NCI-H524 (cell line): ENCODE results near the gene TRMT61B.

Source experiments
- DNase-seq, 2 experiments: peaks; one replicate each; lab custom pipeline; 2025; lab: John Stamatoyannopoulos, UW

Gene TRMT61B

DNA sequence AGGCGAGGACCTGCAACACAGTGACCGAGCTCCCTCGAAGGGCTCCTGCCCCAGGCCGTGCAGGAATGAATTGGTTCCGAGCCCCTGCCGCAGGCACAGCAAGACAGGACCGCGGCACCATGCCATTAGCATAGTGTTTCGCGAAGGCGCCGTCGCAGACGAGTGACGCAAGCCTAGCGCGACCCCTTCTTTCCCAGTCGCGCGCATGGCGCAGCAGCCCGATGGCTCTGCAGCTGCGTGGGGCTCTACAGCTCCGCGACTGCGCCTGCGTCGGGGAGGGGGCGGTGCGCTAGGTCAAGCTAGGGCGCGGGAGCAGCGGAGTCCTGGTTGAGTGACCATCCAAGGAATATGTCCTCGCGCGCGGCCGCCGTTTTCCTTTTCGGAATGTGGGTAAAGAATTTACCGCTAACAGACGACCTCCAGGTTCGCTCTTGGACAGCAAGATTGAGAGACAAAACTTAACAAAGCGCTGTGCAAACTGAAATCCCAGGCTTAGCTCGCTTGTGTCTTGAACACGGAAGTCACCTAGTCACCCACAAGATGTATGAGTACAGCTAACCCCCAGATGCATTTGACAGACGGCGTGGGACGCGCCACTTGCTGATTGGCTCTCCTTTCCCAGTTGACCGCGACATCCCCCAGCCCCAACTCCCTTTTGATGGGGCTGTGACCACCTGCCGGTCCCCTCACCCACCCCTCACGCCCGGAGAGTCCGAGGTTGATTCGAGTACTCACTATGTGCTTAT lies at the start of gene TRMT61B:
Gene TRMT61B (minus strand): TSS at position 164 of the 746 bp plus-strand sequence. CDS start 32 bp downstream, at position 132.
- peak; percentile 87 to 94 for DNase-seq

DNA sequence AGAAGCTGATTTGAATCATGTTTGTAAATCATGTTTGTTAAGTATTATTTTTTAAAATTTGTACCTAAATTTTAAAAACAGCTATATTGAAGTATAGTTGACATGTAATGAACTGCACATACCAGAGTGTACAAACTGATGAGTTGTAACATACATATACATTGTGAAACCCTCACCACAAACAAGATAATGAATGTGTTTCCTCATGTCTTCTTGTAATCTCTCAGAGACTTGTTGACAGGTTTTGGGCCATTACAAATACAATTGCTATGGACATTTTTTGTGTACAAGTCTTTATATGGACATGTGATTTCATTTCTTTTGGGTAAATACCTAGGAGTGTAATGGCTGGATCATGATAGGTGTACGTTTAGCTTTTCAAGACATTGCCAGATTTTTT lies 45.8 kb upstream of the TRMT61B start:
- DNase-seq = no peak

- no peak for DNase-seq
Measured at GRCh38 chr2:28909655-28910353, 39.7 kb upstream of the TRMT61B start.

- no peak for DNase-seq
Measured at GRCh38 chr2:28908172-28908571, 38.1 kb upstream of the TRMT61B start.

GRCh38 chr2:28906821-28907220 lies 36.7 kb upstream of the TRMT61B start:
- DNase-seq = no peak

DNA sequence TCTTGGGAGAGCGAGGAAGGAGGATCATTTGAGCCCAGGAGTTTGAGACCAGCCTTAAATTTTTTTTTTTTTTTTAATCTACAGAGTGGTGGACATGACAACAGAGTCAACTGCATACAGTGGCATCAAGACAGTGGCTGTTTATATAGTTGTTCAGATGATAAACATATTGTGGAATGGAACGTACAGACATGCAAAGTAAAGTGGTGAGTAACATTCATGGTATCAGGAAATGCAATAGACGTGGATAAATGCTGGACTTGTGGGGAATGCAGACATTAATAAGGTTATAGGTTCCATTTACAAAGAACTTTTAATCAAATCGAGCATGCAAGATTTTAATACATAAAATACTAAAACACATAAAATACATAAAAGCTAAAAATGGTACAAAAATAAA lies 36.3 kb upstream of the TRMT61B start:
- DNase-seq = no peak

GRCh38 chr2:28905533-28905932 lies 35.4 kb upstream of the TRMT61B start:
- DNase-seq = no peak

- DNase-seq = no peak
Measured at GRCh38 chr2:28904802-28905457, 34.8 kb upstream of the TRMT61B start.

DNA sequence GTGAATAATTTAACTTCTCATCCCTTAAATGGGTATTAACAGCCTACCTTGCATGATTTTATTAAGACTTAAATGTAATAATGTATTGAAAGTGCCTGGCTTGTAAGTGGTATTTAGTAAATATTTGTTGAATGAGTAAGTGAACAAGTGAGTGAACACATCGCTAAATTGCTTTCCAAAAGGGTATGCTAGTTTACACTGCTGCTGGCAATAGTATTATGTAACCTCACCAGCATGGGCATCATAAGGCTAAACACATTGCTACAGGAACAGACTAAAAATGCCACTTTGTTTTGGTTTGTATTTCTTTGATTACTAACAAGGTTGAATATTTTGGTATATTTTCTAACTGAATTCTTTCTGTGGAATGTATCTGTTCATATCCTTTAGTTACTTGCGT lies 34.2 kb upstream of the TRMT61B start:
- no peak for DNase-seq

- DNase-seq = no peak
Measured at GRCh38 chr2:28902584-28902983, 32.5 kb upstream of the TRMT61B start.

DNA sequence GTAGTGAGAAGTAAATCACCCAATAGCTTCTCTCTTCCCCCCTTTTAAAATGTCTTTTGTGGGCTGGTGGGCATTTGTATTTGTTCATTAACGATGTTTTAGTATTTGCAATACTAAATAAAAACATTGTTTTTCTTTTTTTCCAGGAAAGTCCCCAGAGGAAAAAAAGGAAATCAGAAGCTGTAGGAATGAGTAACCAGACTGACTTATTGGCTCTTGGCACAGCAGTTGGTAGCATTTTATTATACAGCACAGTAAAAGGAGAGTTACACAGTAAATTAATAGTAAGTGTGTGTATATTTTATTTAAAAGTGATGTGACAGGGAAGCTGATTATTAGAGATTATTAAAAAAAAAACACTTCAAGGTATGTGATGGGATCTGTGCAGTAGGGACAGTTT lies 31.7 kb upstream of the TRMT61B start:
- DNase-seq = no peak

DNA sequence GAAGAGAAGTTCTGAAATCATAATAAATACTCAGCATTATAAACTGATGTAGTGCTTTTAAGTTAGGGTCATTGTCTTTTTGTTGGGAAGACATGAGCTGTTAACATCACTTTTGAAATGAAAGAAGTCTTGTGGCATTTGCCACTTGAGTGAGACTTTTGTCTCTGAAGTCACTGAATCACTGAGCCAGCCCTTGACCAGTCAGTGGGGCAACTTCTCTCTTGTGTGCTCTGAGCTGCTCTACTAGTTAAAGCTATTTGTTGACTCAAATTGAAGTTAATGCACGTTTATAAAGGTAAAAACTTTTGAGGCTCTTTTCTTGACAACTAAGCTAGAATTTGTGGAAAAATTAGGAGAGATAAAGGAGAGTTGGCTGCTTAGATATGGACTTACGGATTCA lies 31.1 kb upstream of the TRMT61B start:
- no peak for DNase-seq

DNA sequence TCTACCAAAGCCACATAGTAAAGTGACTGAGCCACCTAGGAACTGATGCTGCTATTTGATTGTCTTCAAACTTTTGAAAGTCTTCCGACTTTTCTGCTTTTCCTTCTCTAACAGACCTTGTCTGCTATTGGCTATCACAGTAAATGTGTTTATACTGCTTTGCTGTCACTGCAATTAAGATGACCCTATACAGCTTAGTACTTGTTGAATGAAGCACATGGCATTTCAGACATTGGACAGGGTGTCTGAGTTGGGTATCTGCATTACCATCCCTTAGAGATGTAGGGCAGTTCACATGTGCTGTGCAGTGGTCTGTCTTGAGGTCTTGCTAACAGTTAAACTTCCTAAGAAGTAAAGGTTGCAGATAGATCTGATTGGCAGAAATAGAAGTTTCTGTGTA lies 27.9 kb upstream of the TRMT61B start:
- no peak for DNase-seq

DNA sequence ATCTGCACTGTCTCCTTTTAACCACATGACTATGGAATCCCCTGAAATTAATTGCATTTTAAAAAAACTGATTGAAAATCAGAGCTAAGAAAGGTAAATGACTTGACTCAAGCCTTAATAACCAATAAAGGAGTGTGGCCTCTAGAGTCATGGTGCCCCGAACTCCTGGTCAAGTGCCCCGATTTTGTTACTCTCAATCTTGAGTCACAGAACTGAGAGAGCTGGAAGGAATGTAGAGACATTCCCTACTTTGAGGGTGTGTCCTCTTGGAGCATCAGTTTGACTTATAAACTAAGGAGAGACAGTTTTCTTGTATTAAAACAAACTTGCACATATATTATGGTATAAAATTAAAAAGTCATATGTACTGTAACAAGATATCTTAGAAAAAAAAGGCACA lies 26.8 kb upstream of the TRMT61B start:
- no peak for DNase-seq

- DNase-seq = peak in 1 of 2 experiments; percentile 31
Measured at GRCh38 chr2:28895189-28895893, 25.2 kb upstream of the TRMT61B start.

DNA sequence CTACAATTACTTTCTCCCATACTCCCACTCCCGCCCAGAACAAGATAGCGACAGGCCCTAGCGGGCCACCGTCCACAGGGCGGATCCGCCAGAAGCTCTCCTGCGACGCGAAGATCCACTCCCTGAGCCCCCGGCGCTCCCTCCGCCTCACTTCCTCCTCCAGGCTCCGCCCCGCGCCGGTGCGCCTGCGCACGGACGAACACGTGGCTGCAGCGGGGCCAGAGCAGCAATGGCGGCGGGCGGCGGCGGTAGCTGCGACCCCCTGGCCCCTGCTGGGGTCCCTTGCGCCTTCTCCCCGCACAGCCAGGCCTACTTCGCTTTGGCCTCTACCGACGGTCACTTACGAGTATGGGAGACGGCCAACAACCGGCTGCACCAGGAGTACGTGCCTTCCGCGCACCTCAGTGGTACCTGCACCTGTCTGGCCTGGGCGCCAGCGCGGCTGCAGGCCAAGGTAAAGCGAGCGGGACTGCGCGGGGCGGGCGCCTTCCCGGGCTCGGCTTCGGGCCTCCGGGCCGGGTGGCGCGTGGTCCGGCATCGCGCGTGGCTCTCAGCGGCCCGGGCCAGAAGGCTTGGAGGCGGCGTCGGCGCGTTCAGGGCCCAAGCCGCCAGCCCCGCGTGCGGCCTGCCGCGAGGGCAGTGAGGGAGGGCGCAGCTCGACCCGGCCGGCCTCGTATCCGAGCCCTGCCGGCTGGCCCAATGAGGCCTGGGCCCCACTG lies 24.5 kb upstream of the TRMT61B start, which contains the start of gene WDR43:
Gene WDR43 (plus strand): TSS at position 198 of the 719 bp plus-strand sequence. CDS start 32 bp downstream, at position 230.
- DNase-seq = peak; percentile 96 to 99

DNA sequence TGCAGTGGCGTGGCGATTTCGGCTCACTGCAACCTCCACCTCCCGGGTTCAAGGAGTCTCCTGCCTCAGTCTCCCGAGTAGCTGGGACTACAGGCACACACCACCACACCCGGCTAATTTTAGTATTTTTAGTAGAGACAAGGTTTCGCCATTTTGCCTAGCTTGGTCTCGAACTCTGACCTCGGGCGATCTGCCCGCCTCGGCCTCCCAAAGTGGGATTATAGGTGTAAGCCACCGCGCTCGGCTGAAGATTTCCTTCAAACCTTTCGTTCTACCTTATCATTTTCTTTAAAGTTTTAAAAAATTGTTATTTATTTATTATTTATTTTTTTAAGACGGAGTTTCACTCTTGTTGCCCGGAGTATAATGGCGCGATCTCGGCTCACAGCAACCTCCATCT lies 23.4 kb upstream of the TRMT61B start:
- DNase-seq = no peak

GRCh38 chr2:28880193-28880592 lies 10.1 kb upstream of the TRMT61B start:
- DNase-seq = no peak

- no peak for DNase-seq
Measured at GRCh38 chr2:28871620-28872019, 1.5 kb upstream of the TRMT61B start.

DNA sequence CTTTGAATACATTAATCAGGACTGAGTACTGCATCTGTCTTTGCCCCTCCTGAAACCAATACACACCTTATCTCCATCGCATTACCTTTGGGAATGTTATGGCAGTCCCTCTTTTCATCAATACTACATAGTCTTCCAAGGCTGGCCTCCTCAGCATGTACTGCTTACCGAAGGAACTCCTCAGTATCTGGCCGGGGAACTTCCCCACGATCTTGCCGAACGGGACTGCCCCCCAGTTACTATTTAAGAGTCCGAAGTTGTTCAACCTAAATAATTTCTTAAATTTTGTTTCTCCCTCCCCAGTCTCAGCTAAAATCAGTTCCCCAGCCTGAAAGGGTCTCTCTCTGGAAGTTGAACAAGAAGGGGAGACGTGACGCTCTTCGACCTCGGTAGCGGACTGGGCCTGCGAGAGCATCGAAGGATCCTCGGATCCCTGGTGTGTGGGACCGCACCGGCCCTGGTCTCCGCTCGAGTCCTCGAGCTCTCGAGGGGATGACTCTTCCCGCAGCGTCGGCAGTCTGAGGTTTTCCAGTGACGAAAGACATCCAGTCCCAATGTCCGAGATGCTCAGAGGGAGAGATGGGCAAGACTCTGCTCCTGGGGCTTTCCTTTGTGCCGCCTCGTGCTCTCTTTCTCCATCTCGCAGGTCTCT lies 489 bp downstream of the TRMT61B start:
- DNase-seq = no peak

DNA sequence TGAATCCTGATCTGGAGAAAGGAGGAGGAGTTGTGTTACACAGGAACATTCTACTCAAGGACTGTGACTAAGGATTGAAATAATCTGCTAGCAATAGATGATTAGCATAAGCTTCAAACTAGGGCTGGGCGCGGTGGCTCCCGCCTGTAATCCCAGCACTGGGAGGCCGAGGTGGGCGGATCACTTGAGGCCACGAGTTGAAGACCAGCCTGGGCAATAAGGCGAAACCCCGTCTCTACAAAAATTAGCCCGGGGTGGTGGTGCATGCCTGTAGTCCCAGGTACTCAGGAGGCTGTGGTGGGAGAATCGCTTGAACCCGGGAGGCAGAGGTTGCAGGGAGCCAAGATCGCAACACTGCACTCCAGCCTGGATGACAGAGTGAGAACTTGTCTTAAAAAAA lies 1.5 kb downstream of the TRMT61B start:
- DNase-seq = no peak
